NOMO-1 treated with dmso at 0.1 percent for 144 hours (cell line): ENCODE results near the gene CALN1.
"Not testable (repeated sequence)": the region's sequence is repeated elsewhere in the genome, so short reads cannot be mapped to it uniquely, and the experiment has no call there.

Experiments used
- DNase-seq: peaks from one replicate; lab custom pipeline; 2025; ENCODE audit not compliant: unreplicated experiment; lab: John Stamatoyannopoulos, UW

The CALN1 gene

GRCh38 chr7:71991586-71991985, 420.6 kb downstream of the CALN1 start:
- no peak for DNase-seq

GRCh38 chr7:71990138-71990462, 422.0 kb downstream of the CALN1 start:
- DNase-seq, result no peak

GRCh38 chr7:71988201-71988600, 423.9 kb downstream of the CALN1 start:
- no peak for DNase-seq

GRCh38 chr7:71987200-71987767, 424.9 kb downstream of the CALN1 start:
- no peak for DNase-seq

GRCh38 chr7:71984348-71984747, 427.8 kb downstream of the CALN1 start:
- no peak for DNase-seq

- no peak for DNase-seq
These were observed 429.3 kb downstream of the CALN1 start for GRCh38 chr7:71982851-71983250.

GRCh38 chr7:71976645-71977044, 435.5 kb downstream of the CALN1 start:
- no peak for DNase-seq

- no peak for DNase-seq
These were observed 437.5 kb downstream of the CALN1 start for GRCh38 chr7:71974611-71975010.

- DNase-seq, result no peak
These were observed 439.6 kb downstream of the CALN1 start for GRCh38 chr7:71972534-71972933.

GRCh38 chr7:71970725-71971124, 441.4 kb downstream of the CALN1 start:
- DNase-seq, result no peak

GRCh38 chr7:71962636-71963035, 449.5 kb downstream of the CALN1 start:
- no peak for DNase-seq

GRCh38 chr7:71961283-71961682, 450.9 kb downstream of the CALN1 start:
- DNase-seq, result no peak

GRCh38 chr7:71942115-71942514, 470.0 kb downstream of the CALN1 start:
- DNase-seq, result no peak

- DNase-seq, result no peak
These were observed 474.2 kb downstream of the CALN1 start for GRCh38 chr7:71937840-71938371.

GRCh38 chr7:71935674-71936073, 476.5 kb downstream of the CALN1 start:
- no peak for DNase-seq

GRCh38 chr7:71933426-71933825, 478.7 kb downstream of the CALN1 start:
- DNase-seq, result no peak

GRCh38 chr7:71925663-71926062, 486.5 kb downstream of the CALN1 start:
- no peak for DNase-seq

- DNase-seq, result not testable (repeated sequence)
These were observed 497.9 kb downstream of the CALN1 start for GRCh38 chr7:71914204-71914603.

GRCh38 chr7:71912476-71912875, 499.7 kb downstream of the CALN1 start:
- no peak for DNase-seq

GRCh38 chr7:71911051-71911450, 501.1 kb downstream of the CALN1 start:
- no peak for DNase-seq

- no peak for DNase-seq
These were observed 506.3 kb downstream of the CALN1 start for GRCh38 chr7:71905821-71906220.

- DNase-seq, result no peak
These were observed 507.7 kb downstream of the CALN1 start for GRCh38 chr7:71904484-71904883.

GRCh38 chr7:71900556-71900955, 511.6 kb downstream of the CALN1 start:
- DNase-seq, result no peak
